Daoy (cell line): ENCODE data around the gene PIK3R4. TPM values are rescaled to one million over a fixed set of nuclear protein-coding genes. Genes with fewer than 3 reads are reported as not detected.

Experiments used
- DNase-seq: peaks from one replicate; pipeline ENCODE4 v3.0.0-alpha.2; 2015; ENCODE audit warnings: low read depth
- total RNA-seq: library from RNA; depleted of rRNA; stranded (reverse); fragments of >200 nt; shearing (Covaris generic); gene quantifications from 2 replicates; pipeline ENCODE4 v1.2.3, GENCODE V29; 2014

PIK3R4 gene
- total RNA-seq, 1 experiment from 2014 or later: 44.7 TPM

- DNase-seq: no peak
These were observed 4.6 kb downstream of the PIK3R4 start for GRCh38 chr3:130741946-130742610.

GRCh38 chr3:130739848-130740247, 6.8 kb downstream of the PIK3R4 start:
- DNase-seq: no peak

- DNase-seq: no peak
These were observed 8.4 kb downstream of the PIK3R4 start for GRCh38 chr3:130738241-130738640.

- no peak for DNase-seq
These were observed 9.0 kb downstream of the PIK3R4 start for GRCh38 chr3:130737622-130738021.

- no peak for DNase-seq
These were observed 13.3 kb downstream of the PIK3R4 start for GRCh38 chr3:130733236-130733875.

GRCh38 chr3:130732501-130732900, 14.1 kb downstream of the PIK3R4 start:
- DNase-seq: no peak

- no peak for DNase-seq
These were observed 14.8 kb downstream of the PIK3R4 start for GRCh38 chr3:130731817-130732216.

- no peak for DNase-seq
These were observed 17.5 kb downstream of the PIK3R4 start for GRCh38 chr3:130729154-130729553.

GRCh38 chr3:130728037-130728436, 18.6 kb downstream of the PIK3R4 start:
- no peak for DNase-seq

- no peak for DNase-seq
These were observed 20.9 kb downstream of the PIK3R4 start for GRCh38 chr3:130725746-130726145.

GRCh38 chr3:130715616-130716015, 31.0 kb downstream of the PIK3R4 start:
- no peak for DNase-seq

GRCh38 chr3:130712718-130713423, 33.8 kb downstream of the PIK3R4 start:
- no peak for DNase-seq

- DNase-seq: no peak
These were observed 34.9 kb downstream of the PIK3R4 start for GRCh38 chr3:130711565-130712324.

- no peak for DNase-seq
These were observed 37.0 kb downstream of the PIK3R4 start for GRCh38 chr3:130709671-130710070.

- no peak for DNase-seq
These were observed 38.6 kb downstream of the PIK3R4 start for GRCh38 chr3:130707902-130708601.

GRCh38 chr3:130705501-130705900, 41.1 kb downstream of the PIK3R4 start:
- no peak for DNase-seq

GRCh38 chr3:130702985-130703384, 43.6 kb downstream of the PIK3R4 start:
- DNase-seq: no peak

GRCh38 chr3:130700541-130700940, 46.1 kb downstream of the PIK3R4 start:
- peak; percentile 40 for DNase-seq

- DNase-seq: peak; percentile 15
These were observed 46.9 kb downstream of the PIK3R4 start for GRCh38 chr3:130699765-130700164.

GRCh38 chr3:130693314-130693713, 53.3 kb downstream of the PIK3R4 start:
- no peak for DNase-seq

- no peak for DNase-seq
These were observed 54.2 kb downstream of the PIK3R4 start for GRCh38 chr3:130692455-130692854.
